Activated CD4-positive, alpha-beta T cell treated with anti-CD3 and anti-CD28 coated beads, Interleukin-2, amount 50 U/mL, for 24 hours (primary cell): ENCODE measurements around the gene DLX1.

ENCODE experiments used
- DNase-seq, 2 donors: peaks; one replicate each; pipeline ENCODE4 v3.0.0-alpha.2; 2020; ENCODE audit warnings: low read depth in 1 of 2, low spot score in 1 of 2

The DLX1 gene

GRCh38 chr2:172086241-172087206 is 1.2 kb downstream of the DLX1 start:
- DNase-seq: no peak

- no peak for DNase-seq
Observed at GRCh38 chr2:172087207-172087779, 2.0 kb downstream of the DLX1 start.

- DNase-seq: no peak
Observed at GRCh38 chr2:172087780-172088244, 2.5 kb downstream of the DLX1 start.

- DNase-seq: no peak
Observed at GRCh38 chr2:172088245-172089004, 3.1 kb downstream of the DLX1 start.

- no peak for DNase-seq
Observed at GRCh38 chr2:172089005-172089504, 3.7 kb downstream of the DLX1 start.

GRCh38 chr2:172089633-172090032 is 4.3 kb downstream of the DLX1 start:
- DNase-seq: no peak

- no peak for DNase-seq
Observed at GRCh38 chr2:172090044-172090961, 5.0 kb downstream of the DLX1 start.

GRCh38 chr2:172091000-172091641 is 5.8 kb downstream of the DLX1 start:
- no peak for DNase-seq

GRCh38 chr2:172091761-172092566 is 6.7 kb downstream of the DLX1 start:
- DNase-seq: no peak

GRCh38 chr2:172092716-172093415 is 7.6 kb downstream of the DLX1 start:
- DNase-seq: no peak

- DNase-seq: no peak
Observed at GRCh38 chr2:172093416-172094293, 8.3 kb downstream of the DLX1 start.

- DNase-seq: no peak
Observed at GRCh38 chr2:172094294-172095145, 9.2 kb downstream of the DLX1 start.

- DNase-seq: no peak
Observed at GRCh38 chr2:172095146-172095904, 10.0 kb downstream of the DLX1 start.

GRCh38 chr2:172095905-172096625 is 10.8 kb downstream of the DLX1 start:
- no peak for DNase-seq
